ENCODE measurements around the gene AUTS2.

The AUTS2 gene

DNA sequence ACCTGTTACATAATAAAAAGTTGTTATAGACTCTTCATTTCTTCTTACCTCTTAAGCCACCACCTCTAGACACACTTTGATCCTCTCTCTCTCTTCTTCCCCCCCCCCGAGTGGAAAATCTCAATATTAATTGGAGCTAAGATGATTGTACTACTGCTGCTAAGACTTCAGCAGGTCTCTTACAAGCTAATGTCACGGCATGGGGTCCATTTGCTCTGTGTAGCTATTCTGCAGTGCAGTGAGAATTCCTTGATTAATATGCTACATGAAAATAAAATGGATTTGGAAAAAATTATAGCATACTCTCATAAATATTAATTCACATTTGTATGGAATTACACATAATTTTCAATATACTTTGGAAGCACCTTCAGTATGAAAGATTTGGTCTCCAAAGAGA is 297.2 kb downstream of the AUTS2 start:
- DNase-seq (ENCODE audit: low read depth) = no peak

DNA sequence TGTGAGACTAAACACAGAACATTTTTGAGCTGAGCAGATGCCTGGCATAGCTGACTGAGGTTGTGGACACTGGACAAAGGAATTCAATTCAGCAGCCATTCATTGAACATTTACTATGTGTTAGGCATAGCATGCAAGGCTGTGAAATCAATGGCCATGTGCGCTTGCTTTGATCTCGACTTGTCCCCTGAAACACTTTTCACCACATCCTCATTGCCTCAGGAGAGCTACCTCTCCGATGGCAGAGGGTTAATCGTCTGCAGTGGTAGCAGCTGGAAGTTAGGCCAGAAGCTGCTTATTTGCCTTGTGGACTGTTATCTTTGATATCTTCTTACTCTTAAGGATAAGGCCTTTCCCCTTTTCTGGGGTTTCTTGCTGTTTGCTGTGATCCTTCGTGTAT is 297.8 kb downstream of the AUTS2 start:
- no peak for DNase-seq (ENCODE audit: low read depth)

DNA sequence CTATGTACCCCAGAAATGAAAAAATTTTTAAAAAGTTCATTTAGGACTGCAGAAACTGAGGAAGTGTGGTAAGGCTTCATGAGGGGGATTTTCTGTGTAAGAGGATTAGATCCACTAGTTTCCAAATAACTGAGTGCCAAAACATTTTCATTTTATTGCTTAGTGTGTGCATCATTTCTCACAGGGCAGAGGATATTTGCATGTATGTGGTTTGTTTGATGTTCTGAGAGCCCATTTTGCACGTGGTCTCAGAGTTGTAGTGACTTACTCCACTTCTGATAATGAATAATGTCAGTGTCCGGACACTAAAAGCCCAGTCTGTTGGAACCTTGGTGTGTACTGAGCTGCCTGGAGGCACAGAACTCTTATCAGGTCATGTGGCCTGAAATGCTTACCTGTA is 299.9 kb downstream of the AUTS2 start:
- DNase-seq (ENCODE audit: low read depth) = no peak

DNA sequence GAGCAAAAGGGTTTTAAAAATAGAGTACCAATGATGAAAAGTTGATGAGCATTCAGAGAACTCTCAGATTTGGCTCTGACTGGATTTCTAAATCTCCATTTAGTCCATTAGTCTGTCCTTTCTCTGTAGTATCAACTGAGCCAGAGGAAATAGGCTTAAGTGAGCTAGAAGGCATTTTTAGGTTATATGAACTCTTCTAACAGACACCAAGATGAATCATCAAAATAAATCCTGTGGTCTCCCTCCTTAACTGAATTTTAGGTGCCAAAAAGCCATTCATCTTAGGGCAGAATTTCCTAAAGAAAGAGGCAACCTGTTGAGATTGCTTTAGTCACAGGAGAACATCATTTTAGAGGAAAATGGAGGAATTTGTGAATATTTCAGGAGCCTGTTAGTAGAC is 305.1 kb downstream of the AUTS2 start:
- DNase-seq (ENCODE audit: low read depth) = no peak

DNA sequence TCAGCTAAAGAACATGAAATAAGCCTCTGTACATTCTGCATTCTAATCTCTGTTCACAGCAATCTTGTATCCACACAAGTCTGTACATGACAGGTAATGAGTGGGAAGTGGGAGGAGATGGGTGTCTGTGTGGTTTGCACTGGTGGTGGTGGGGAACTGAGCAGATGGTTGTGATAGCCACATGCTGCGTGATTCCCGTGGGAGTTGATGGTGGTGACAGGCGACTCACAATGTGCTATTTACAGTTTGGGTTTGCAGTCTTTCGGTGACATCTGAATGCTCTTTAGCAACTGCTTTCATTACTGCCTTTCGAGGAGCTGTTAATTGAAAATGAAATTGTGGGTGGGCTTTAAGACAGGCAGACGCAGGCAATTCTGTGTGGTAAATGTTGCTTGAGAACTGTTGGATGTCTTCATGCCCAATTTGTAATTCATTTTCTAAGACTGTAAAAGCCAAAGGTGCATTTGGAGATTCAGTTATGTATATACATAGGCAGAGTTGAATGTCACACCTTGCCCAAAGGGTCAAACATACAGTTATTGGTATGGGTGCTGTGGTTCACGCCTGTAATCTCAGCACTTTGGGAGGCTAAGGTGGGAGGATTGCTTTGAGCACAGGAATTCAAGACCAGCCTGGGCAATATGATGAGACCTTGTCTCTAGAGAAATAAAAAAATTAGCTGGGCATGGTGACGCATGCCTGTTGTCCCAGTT is 308.2 kb downstream of the AUTS2 start:
- no peak for DNase-seq (ENCODE audit: low read depth)

DNA sequence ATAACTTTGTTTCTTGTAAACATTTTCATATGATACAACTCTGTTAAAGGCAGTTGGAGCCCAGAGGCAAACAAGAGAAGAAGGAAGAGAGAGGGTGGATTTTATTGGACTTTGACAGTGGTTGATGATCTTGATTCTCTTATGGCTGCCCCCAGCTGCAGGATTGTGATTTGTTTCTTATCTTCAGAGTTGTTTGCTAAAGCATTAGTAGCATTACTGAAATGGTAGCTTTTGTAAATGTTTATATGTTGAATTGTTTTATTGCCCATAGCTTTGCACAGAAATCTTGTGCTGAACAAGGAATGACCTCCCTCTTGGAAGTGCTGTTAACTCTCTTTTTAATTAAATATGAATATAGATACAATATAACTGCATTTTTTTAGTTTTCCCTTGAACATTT is 309.4 kb downstream of the AUTS2 start:
- no peak for DNase-seq (ENCODE audit: low read depth)

DNA sequence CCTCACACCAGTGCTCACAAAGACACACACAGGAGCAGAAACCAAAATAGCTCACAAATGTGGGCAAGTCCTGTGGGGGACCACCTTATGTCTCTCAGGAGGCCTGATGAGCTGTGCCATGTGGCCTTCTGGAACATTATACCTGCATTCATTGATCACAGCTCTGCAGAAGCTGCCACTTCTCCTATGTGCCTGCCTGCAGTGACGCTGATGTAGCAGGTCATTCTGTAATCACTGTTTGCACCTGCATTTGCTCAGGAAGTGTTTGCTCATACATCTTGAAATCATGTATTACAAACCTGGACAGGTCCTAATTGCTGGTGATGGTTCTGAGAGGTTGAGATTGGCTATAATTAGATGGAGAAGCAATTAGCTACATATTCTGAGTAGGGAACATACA is 310.2 kb downstream of the AUTS2 start:
- DNase-seq (ENCODE audit: low read depth) = no peak

DNA sequence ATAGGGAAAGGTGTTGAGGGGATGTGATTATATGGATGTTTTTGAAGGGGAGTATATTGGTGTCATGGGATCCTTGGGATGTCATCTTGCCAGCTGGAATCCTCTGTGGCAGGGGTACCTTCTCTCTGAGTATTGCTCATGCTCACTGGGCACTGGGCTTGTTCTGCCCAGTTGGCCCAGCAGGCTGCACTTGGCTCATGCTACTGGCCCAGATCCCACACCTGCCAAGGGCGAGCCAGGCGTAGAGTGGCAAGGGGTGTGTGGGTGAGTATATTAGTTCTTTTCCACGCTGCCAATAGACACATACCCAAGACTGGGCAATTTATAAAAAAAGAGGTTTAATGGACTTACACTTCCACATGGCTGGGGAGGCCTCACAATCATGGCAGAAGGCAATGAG is 311.9 kb downstream of the AUTS2 start:
- DNase-seq (ENCODE audit: low read depth) = no peak

DNA sequence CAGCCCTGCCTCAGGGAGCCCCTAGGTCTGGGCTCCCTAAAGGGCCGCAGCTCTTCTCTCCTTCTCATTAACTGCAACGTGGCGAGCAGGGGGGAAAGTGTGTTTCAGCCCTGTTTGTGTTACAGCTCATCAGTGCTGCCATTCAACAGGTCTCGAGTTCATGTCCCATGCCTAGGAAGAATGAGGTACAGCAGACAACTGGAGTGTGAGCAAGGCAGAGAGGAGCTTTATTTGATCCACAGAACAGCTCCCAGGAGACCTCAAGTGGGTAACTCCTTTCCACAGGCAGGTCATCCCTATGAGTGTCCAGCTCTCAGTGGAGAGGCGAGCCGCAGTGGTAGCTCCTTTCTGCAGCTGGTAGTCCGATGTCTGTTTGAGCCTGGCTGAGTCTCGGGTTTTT is 313.1 kb downstream of the AUTS2 start:
- no peak for DNase-seq (ENCODE audit: low read depth)

DNA sequence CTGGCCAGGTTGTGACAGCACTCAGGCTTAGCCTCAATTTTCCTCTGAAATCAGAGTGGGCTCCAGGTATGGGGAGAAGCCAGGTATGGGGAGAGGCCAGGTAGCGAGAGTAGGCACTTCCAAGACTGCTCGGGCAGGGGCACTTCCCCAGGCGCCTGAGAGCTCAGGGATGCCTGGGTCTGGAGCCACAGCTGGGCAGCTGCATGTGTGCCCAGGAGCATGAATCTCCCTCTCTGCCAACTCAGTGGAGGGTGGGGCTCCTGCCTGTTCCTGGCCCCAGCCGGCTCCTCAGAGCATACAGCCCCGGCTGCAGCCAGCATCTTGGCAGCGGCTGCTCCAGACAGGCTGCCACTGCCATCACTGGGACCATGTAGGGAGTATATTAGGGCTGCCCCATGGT is 313.9 kb downstream of the AUTS2 start:
- no peak for DNase-seq (ENCODE audit: low read depth)

DNA sequence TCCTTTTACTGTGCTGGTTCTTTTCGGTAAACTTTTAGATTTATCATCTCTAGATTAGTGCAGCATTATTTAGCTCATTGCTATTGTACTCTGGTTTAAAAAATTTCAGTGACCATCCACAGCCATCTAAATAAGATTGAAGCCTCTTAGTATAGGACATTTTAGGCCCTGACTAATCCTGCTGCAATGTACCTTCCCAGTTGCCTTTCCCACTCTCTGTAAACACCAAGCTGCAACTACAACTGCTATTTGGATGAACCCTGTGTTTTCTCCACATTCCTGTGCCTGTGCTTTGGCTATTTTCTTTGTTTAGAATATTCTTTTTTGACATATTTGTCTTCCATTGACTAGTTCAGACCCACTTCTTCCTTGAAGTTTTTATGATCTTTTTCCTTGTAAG is 314.6 kb downstream of the AUTS2 start:
- no peak for DNase-seq (ENCODE audit: low read depth)

DNA sequence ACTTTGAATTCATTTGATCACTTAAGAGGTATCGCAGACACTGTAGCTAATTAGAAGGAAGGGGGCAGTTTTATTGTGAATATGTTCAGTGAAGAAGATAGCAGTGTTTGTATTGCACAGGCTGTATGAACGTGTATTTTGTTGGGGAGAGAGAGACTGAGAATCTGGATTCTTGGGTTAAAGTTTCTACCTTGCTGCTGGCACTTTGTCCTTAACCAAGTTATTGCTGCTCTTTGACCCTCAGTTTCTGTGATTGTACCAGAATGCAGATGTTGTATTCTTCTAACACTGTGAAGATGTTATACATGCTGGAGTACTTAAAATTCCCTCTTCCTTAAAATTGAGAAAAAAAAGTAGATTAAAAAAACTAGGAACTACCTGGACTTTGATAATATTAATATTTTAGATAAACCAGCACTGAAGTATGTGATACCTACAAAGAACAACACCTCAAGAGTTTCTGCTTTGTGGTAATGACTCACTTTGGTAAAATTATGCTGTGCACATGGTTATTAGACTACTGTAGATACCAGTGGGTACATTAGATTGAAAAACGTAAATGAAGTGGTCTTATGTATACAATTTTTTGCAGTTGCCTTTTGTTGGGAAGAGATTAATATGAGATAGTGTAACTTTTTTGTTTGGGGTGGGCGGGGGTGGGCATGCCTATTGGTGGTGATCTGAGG is 321.3 kb downstream of the AUTS2 start:
- no peak for DNase-seq (ENCODE audit: low read depth)

DNA sequence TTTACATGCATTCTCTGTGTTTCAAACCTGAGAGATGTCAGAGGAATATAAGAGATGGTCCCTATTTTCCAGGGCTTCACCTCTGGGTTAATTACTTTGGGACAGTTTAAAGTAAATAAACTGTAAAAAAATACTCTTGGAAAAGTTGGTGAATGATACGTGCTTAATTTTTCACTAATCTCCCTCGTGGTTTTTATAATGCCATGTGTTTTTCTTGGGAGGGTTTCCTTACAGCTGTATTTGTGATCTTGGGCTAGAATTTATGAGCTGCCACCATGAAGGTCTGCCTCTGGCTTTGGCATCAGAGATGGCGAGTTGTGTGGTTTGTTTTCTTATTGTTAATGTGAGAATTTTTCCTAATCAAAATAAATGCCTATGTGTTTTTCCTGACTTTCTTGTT is 322.5 kb downstream of the AUTS2 start:
- DNase-seq (ENCODE audit: low read depth) = no peak

DNA sequence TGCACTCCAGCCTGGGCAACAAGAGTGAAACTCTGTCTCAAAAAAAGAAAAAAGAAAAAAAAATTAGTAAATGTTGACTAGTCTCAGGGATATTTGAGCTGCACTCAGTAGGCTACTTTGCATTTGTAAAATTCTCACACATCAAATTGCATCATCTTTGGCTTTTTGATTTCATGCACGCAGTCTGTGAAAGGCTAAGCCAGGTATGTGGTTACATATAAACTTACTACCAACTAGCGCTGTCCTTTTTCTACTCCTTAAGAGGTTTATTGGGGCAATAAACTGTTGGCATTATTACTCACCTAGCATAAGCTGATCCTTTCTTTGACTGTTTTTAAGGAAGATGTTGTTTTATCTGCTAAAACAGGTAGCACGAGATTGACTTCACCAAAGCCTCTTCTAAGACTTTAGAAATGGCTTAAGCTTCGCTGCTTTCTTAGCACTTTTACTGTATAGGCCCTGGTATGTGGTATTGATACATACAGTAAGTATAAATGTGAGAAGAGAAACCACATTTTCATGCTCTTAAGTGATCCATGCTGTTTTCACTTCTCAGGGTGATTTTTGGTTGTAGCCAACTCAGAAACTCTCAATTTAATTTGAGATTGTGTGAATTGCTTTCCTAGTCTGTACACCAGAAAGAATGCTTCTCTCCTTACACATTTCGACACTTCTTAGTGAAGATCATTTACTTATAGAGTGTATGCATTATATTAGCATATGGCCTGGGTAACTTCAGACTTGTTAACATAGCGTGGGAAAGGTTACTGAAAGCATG is 323.9 kb downstream of the AUTS2 start:
- no peak for DNase-seq (ENCODE audit: low read depth)

DNA sequence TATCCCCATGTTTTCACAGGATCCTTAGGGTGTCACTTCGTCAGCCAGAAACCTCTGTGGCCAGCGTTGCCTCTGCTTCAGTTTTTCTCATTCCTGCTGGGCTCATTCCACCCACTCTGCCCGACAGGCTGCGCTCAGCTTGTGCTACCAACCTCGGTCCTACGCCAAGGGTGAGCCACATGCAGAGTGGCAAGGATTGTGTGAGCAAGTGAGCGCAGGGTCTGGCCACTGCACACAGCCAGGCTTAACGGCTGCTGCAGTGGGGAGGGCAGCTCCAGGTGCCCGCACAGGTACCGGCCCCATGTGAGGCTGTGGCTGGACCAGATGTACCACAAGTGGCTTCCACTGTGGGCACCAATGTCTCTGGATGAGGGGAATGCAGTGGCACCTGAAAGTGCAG is 329.2 kb downstream of the AUTS2 start:
- no peak for DNase-seq (ENCODE audit: low read depth)

DNA sequence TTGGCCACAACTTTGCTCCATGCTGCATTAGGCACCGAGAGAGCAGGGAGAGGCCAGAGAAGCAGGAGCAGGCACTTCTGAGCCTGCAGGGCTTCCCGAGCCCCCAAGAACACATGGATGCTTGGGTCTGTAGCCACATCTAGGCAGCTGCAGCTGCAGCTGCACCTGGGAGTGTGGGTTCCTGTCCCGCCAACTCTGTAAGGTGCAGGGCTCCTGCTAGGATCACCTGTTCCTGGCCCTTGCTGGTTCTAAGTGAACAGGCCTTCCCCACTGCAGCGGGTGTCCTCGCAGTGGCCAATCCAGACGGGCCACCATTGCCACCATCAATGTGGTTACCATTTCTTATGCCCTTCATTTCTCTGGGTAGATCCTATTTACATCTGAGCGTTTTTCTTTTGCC is 330.3 kb downstream of the AUTS2 start:
- DNase-seq (ENCODE audit: low read depth) = no peak

DNA sequence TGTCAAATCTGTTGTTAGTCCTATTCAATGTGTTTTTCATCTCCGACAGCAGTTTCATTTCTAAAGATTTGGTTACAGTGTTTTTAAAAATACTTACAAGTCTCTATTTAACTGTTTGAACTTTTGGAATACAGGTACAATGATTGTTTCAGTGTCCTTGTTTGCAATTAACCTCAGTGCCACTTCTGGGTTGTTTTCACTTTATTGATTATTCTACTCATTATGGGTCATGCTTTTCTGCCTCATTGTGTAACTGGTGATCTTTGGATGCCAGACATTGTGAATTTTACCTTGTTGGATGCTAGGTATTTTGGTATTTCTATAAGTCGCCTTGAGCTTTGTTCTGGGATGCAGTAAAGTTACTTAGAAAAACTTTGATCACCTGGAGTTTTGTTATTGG is 331.3 kb downstream of the AUTS2 start:
- no peak for DNase-seq (ENCODE audit: low read depth)

DNA sequence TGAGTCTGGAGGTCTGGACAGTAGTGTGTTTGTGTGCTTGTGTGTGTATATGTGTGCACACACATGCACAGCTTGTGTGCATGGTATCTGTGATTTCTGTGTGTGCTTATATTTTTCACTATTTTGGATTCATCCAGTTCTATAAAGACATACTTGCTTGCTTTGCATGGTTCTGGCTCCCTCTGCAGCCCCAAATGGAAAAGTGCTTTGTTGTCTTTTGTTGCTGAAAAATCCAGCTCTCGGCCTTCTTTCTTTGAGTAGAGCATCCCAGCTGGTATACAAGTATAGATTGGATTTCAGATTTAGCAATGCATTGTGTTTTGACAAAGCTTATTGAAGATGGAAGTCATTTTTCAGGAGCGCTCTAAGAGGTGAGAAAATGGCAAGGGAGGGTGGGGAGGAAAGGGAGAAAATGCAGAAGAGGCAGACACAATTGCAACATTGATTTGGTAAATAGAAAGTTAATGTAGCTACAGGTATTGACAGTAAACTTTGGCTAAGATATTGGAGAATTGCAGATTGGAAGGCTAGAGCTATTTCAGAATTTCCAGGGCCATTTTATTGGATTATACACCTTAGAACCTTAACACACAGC is 333.9 kb downstream of the AUTS2 start:
- no peak for DNase-seq (ENCODE audit: low read depth)

DNA sequence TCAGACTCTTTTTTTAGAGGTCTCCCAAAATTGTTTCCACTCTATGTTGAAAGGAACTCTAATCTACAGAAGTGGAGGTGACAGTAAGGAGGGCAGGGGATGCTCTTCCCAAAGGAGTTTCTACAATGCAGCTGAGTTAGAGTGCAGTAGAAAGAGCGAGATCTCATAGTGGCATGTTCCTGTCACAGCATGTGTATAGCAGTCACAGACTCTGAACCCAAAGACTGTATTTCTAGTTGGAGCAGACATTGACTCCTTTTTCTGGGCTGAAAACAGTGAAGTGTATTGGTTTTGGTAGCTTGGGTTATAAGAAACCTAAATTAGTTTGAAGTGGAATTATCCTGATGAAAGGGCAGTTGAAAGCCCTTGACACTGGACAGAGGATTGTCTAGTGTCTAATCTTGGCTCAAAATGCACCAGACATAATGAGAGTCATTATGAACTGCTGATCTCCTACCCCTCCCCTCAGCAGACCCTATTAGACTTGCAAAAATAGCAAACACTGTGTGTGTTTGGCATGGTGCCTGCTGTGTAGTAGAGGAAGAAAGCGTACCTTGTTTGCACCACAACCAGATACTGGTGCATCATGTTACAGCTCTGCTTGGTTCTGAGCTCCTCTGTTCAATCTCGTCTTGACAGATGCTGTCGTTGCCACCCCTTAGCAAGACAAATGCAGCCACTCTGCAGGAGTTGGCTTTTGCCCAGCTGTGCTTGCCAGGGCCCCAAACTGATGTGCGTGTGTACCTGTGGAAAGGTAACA is 336.0 kb downstream of the AUTS2 start:
- no peak for DNase-seq (ENCODE audit: low read depth)

DNA sequence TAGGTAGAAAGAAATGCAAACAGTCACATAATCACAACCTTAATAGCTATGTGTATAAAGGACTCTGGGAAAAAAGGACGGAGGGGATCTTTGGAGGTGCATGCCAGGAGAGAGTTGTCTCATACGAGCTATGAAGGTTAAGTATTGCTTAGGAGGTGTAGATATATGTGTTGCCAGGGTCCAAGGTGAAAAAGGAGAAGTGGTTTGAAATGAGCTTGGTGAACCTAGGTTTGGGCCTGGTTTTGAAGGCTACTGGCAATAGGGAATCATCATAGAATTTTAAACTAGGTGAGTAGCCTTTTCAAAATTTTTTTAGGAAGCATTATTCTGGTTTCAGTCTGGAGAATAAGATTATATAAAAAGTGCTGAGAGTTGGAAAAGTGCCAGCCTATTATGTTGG is 336.8 kb downstream of the AUTS2 start:
- DNase-seq (ENCODE audit: low read depth) = no peak

DNA sequence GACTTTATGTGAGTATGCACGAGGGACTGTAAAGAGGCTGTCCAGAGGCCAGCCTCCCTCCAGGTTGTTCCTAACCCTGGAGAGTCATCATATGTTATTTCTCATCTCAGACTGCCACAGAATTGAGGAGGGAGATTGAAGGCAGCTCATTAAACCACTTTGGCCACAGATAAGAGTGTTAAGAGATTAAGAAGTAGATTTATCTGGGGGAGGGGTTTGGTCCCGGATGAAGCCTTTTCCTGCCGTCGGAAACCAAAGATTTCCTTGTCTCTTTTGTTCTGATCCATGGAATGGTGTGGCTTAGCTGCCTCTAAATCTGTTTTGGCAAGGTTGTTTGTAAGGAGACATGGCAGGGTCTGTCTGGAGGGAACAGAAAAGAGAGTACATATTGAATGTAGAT is 338.8 kb downstream of the AUTS2 start:
- no peak for DNase-seq (ENCODE audit: low read depth)

DNA sequence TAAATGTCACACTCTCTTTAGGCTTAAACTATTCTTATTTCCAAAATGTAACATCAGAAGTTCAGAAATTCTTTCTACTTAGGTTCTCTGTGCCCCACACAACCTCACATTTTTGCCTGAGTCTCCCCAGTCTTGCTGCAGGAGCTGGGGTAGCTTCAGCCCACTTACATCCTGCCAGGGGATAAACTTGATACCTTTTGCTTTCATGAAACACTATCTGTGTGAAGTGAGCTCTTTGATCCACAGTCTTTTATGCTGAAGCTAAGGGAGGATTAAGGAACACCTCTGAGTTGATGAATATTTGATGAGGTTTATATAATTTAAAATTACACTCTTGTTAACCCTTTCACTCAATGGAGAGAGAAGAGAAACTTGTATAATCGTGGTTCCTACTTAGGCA is 341.0 kb downstream of the AUTS2 start:
- no peak for DNase-seq (ENCODE audit: low read depth)

Data from ELR (cell line).